Skin of body (tissue), 2 donors: ENCODE data around the gene GLP2R. TPM values are rescaled to one million over a fixed set of nuclear protein-coding genes. Genes with fewer than 3 reads are reported as not detected.

Experiments used
- DNase-seq: peaks from one replicate; lab custom pipeline; 2025; lab: John Stamatoyannopoulos, UW
- total RNA-seq: library from RNA; depleted of rRNA; stranded (reverse); fragments of >200 nt; gene quantifications from one replicate; pipeline ENCODE4 v1.2.3, GENCODE V29; 2014

GLP2R gene
- total RNA-seq, 1 donor from 2014 or later = 0.30 TPM

DNA sequence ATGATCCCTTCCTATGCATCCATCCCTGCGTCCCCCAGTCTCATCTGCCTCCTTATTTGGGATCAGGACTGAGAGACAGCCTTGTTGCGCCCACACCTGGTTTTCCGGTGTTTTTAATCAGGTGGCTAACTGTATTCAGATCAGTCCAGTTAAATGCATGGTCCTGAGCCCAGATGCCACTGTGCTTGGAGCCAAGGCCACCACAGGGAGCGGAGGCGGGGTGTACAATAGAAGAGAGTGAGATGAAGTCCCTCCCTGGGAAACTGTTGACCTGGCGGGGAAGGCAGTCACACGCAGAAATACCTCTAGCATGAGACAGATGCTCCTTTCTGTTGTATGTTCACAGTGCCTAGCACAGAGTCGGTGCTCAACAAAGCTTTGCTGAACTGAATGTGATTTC, 73.1 kb downstream of the GLP2R start:
- DNase-seq = no peak

DNA sequence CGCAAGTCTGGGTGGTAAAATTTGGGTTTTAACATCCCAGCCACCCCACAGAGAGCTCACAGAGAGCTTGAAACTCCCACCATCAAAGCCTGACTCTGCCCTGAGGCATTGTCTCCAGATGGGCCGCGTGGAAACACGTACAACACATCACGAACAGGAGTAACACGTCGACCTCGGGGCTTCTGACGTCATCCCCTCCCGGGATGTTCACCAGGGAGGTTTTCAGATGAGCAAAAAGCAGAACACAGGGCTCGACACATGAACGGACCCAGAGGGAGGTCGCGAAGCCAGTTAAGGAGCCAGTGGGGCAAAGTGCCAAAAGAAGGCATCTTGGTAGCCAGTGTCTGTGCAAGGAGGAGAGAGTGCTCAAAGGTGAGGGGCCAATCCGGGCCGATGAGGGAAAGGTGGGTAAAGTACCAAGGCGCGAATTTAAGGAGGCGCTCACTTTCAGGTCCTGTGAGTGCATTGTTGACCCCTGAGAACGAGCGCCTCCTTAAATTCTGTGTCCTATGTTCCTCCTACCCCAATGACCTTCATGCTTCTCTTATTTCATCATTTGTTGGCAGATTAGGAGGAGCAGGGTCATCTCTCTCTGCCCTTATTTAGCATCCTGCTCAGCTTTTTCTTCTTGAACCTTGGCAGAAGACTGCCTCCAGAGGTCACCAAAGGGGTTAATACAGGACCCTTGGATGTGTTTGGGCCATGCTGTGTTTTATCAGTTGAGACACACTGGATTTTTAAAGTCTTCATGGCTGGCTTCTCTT, 73.7 kb downstream of the GLP2R start:
- peak; percentile 20 for DNase-seq

DNA sequence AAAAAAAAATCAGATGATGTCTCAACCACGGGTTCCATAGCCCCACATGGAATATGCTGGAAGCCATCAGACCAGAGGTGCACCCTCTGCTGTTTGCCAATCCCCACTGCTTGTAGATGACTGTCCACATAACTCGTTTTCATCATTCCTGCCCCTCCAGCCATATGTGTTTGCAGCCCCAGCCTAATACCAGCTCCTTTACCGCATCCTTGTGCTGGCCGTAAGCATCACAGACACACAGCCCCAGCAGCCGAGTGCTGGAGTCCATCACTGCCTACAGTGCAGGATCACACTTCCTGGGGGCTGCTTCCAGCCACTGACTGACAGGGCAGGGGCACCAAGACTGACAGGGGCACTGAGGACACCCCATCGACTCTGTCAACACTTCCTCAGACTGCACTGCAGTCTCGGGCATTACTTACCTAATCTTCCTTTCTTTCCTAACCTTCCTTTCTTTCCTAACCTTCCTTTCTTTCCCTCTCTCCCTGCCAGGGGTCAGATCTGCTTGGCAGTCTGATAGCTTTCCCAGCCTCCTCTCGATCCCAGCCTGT, 74.4 kb downstream of the GLP2R start:
- DNase-seq = no peak

DNA sequence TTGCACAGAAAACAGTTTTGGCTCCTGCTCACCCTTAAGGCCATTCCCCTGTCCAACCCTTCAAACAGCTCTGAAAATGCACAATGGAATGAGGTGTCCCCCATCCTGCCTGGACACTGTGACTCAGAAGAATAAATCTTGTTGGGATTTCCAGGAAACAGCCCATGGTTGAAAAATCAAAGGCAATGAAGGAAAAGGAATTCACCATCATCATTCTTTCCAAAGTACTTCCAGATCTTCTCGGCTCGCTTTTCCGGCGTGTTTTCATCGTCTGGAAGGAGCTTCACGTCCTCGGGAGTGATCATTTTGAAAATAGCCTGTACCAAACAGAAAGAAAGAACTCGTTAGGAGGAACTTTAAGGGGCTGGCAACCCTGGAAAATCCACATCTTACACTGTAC, 75.1 kb downstream of the GLP2R start:
- peak; percentile 89 for DNase-seq

DNA sequence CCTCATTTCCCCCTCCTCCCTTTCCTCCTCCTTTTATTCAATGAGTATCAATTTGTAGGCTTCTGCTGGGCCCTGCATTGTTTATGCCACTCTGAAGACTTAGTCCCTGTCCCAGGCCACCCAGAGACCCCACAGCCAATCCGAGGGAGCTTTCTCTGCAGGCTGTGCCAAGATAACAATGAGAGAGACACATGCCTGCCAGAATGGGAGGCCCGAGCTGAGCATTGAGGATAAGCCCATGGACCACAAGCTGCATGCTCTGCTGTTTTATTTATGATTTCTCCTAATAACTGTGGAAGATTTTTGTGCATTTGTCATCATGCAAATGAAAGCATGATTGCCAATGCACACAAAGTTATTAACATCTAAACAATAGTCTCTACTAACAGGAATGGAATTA, 76.4 kb downstream of the GLP2R start:
- DNase-seq = peak; percentile 67

DNA sequence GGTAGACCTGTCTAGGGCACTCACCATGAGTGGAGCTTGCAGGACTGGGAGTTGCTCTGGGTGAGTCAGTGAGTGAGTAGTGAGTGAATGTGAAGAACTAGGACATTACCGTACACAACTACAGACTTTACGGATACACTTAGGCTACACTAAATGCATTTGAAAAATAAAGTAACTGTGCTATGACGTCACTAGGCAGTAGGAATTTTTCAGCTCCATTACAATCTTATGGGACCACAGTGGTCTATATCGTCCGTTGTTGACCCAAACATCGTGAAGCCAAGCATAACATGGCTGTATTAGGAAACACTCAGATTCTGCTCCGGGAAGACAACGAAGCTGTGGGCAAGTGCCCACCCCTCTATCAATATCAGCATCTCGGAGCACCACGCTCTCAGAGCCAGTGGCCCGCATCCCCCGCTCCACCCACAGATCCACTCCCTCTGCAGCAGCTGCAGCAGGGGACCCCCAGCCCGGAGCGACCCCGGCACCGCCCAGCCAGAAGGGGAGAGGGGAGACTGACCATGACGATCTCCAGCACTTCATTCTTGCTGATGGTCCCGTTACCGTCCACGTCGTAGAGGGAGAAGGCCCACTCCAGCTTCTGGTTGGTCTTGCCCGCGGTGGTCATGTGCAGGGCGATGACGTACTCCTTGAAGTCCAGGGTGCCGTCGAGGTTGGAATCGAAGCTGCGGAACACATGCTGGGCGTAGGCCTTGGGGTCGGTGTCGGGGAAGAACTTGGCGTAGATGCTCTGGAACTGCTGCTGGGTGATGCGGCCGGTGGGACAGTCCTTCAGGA, 78.8 kb downstream of the GLP2R start:
- no peak for DNase-seq

DNA sequence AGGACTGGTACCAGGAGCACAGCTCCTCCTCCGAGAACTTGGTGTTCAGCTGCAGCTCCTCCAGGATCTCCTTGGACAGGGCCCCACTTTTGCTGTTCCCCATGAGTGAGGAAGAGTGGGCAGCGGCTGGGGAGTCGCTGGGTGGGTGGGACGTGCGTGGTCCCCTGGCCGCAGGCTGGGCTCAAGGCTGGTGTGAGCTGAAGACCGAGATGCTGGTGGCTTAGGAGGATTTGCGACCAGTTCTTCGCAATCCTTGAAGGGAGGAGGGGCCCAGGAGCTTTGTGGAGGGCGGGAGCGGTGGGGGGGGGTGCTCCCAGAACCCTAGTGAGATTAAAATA, 79.3 kb downstream of the GLP2R start, which contains the start of gene RCVRN:
Gene RCVRN, minus strand, starts transcription at position 194 of the 338 bp plus-strand sequence. Its CDS starts 91 bp downstream, at position 103.
- no peak for DNase-seq

DNA sequence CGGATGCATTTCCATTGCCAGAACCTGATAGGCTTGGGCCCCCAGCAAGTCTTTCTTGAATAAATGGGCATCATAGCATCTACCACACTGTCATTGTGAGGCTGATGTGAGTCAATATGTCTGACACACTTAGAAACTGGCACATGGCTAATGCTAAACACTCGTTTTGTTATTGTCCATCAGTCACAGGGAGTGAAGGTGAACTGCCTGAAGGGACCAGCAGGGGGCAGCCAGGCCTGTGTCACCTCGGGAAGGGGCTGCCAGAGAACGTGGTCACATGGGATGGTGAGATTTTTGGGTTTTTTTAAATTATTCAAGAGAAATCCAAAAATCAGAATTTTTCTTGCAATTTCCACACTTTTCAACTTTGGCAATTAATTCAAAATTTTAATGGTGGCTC, 80.2 kb downstream of the GLP2R start:
- DNase-seq = no peak

DNA sequence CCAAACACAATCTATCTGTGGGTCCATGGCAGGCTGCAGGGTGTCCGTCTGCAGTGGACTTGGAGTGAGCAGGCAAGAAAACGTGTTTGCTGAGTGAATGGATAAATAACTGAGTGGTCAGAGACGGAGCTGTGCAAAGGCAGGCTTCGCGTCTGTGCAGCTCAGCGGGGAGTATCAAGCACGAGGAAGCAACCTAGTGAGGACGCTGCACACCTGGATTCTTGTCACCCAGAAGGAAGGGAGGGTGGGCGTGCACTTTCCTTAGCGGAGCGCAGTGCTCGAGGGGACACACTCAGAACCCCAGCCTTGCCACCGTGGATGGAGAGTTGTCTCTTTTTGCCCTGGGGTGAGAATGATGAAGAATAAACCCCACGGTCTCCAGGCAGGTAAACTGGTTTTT, 80.9 kb downstream of the GLP2R start:
- no peak for DNase-seq

DNA sequence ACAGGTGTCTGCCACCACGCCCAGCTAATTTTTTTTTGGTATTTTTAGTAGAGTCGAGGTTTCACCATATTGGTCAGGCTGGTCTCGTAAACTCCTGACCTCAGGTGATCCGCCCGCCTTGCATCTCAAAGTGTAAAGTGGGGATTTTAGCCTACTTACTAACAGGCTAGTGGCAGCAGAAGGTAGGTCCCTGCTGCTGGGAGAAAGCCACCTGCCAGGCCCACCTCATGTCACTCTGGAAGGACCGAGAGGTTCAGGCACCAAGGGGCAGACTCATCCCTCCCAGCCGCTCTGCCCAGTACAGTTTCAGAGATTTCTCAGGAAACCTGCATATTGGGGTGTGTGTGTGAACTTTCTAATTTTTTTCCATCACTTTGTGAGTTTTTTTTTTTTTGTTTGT, 81.4 kb downstream of the GLP2R start:
- no peak for DNase-seq

DNA sequence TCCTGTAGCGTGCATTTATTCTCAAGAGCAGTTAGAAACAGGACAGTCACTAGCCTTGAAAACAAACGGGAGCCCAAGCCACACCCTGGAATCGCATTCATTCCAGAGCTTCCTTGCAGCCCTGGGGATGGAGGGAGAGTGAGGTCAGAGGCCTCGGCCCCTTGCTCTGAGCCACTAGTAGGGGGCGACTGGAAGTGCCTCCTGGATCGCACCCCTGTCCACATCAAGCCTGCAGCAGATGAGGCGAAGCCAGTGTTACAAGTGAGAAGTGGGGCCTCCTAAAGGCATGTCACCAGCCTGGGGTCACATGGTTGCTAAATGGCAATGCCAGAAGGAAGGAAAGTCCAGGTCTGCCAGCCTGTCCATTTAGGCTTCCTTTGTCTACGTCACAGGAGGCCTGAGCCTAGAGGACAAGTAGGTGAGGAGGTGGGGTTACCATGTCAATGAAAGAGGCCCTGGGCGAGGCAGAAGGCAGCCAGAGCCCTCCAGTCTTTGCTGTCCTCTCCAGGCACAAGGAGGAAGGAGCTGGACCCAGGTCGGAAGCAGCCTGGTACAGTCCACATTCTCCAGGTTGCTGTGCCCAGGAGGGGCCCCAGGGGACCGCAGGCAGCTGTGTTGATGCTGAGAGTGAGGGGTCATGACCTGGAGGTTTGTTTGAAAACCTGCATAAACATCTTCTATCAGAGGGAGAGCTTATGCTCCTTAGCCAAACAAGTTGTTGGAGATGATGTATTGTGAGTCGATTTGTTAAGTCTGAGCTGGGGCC, 82.3 kb downstream of the GLP2R start:
- DNase-seq = no peak

DNA sequence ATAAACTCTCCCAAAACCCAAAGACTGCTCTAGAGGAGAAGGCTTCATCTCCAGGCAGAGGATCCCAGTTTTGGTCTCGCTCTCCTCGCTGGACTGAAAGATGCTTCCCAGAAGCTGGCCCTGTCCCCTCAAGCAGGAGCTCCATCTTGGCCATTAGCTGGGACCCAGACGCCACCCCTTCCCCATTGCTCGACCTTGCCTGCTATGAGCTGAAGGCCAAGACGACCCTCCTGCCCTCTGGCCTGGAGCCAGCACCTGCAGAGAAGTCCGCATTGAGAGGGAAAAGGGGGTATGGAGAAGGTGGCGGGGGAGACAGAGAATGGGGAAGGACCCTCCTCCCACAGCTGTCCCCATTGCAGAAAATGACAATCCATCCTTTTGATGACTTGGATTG, 82.9 kb downstream of the GLP2R start:
- no peak for DNase-seq

DNA sequence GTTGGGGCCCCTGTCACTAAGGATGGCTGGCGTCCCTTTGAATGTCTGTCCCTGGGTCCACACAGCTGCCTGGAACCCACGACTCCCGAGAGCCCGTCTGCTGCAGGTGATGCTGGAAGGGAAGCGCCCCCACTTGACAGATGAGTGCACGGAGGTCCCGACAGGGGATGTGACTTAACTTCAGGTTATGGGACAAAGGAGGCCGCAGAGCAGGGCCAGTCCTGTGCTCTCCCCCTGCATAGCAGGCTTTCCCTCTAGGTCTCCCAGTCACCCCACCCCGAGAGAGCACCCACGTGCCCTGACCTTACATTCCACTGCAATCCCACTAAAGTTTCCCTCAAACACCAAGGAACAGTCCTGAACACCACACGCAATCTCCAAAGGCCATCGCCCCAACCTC, 85.4 kb downstream of the GLP2R start:
- no peak for DNase-seq

DNA sequence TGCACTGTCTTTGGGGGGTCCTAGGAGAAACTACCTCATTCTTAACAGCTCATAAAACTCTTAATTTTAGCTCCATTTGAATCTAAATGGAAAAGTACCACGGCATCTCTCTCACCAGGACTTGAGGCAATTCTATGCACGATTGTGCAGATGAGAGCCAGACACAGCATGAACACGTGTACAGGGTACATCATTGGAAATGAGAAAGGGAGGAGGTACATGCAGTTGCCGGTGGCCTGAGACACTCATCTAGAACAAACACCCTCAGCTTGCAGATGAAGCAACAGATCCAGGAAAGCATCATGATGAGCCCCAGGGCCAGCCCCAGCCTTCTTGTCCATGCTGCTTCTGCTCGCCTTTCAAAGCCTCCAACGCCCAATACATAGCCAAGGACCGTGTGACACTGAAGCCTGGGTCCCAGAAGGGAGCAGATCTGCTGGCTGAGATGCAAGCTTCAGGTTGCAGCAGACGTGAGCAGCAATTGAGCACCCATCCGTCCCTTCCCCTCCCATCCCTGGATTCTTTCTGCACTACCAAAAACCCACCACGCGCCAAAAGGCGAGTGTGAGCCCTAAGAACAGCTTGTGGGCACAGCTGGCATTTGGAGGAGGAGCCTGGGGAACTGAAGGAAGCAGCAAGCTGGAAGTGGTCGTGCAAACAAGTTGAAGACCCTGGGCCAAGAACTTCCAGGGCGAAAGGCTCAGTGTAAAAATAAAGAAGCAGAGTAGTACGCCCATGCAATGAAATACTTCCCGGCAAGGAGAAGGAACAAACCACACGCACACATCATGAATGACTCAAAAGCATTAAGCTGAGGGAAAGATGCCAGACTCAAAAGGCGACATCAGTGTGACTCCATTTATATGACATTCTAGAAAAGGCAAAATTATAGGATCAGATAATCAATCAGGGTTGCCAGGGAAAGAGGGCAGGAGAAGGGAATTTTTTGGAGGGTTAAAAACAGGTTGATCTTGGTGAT, 86.7 kb downstream of the GLP2R start:
- DNase-seq = peak; percentile 22

DNA sequence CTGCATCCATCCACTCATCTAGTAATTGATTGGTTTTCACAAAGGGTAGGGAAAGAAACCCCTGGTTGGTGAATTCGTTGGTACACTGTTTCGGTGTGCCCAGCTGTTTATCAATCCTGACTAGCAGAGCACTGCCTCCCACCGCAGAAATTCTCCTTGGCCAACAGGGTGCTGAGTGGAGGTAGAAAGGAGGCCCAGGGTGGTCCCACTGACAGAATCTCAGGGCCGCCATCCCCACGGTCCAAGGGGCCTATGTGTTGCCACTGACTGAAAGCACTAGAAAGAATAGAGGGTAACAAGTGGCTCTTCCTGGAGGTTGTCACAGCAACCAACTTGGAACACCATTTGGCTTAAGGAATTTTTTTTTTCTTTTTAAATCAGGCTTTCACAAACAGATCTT, 87.8 kb downstream of the GLP2R start:
- no peak for DNase-seq

DNA sequence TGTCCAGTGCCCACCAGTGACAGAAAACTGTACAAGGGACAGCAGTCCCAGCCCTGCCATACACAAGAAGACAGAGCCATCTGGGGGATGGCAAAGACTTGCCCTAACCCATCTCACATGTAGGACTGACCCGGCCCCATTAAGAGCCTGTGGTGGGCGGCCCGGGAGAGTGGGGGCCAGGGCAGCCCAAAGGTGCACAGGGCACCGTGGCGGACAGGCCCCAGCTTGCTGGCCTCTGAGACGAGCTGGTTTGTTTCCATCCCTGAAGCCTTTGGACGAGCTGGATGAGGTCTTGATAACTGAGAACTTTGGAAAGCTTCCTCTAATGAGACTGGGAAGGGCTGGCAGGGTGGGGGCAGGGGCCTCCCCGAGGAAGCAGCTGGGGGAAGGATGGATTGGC, 90.4 kb downstream of the GLP2R start:
- no peak for DNase-seq

DNA sequence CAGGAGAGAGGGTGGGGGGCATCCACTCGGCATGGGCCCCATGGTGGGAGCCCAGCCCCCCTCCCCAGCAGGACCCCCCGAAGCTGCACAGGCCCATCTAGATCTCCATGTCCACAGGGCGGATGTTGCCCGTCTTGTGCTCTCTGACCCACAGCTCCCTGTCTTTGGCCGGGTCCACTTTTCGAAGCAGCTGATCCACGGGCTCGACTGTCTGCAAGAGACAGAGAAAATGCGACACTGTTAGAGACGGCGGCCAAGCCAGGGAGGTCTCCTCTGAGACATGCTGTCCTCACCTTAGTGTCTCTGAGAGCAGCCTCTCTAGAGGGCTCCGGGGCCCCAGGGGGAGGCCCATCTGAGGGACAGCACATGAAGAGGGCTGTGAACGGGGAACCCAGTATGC, 91.4 kb downstream of the GLP2R start:
- DNase-seq = no peak

DNA sequence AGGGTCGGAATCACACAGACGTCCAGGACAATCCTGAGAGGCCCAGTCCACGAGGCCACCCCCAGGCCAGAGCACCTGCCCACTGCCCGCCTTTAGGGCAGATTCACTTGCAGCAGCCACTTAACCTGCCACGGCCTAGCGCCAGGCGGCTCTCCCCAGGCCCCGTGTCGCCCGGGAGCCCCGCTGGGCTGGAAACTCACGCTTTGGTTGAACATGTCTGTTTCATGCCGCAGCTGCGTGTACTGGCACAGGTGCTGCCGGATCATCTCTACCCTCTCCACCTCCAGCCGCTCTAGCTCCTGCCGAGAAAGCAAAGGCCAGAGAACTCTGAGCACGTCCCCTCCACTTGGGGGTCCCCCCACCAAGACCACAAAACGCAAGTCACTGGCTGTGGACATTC, 92.1 kb downstream of the GLP2R start:
- no peak for DNase-seq

DNA sequence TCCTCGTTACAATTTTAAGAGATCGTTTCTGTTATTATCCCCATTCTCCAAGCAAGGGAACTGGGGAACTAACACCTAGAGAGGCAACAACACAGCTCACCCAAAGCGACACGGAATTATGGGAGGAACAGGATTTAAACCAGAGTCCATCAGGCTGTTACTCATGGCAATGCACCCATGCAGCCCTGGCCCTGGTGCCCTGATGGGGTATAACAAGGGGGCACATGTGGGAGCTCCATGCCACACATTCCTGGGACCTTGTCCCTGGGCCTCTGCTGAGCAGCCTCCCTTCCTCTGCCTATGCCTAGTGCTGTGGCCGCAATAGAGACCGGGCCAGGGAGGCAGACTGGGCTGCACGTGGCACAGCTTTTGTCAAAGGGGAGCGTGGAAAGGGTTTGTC, 92.6 kb downstream of the GLP2R start:
- DNase-seq = no peak

DNA sequence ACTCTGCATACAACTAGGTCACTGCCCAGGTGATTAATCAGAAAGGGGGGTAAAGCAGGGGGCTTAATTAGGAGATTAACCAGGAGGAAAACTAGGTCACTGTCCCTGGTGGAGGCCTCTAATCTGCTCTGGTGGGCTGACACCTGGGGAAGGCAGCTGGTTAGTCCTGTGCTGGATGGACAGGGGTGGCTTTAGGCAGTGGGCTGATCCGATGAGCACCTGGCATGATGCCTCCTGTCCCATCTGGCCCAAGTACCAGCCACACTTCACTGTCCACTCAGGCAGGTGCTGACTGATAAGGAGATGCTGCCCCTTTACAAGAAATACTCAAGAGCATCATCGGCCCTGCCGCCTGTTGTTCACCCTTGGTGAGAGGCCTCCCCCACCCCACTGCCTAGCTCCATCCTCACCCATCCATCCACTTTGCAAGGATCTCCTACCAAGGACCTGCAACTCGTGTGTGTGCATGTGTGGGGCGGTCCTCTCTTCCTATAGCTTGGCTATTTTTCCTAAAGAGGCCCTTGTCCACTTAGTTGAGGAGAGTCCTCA, 93.2 kb downstream of the GLP2R start:
- no peak for DNase-seq
